Spleen (tissue), 7 donors: ENCODE measurements around the gene ZNF598.

Experiments used
- CTCF ChIP-seq, 11 experiments: fragments of 200-600 bp in 7 of 11; fragments of 450-650 bp in 4 of 11; sonication (generic) in 4 of 11; IDR thresholded peaks in 8 of 11; conservative IDR thresholded peaks in 3 of 11; 1 replicate in 7 of 11; 2 replicates in 4 of 11; pipeline versions ENCODE4 v1.4.0 to v1.8.0; 2016 to 2021; ENCODE audit warnings: antibody characterized with exemption in 11 of 11, inconsistent platforms in 4 of 11, mild to moderate bottlenecking in 1 of 11
- POLR2A ChIP-seq, 3 donors: fragments of 450-650 bp; IDR thresholded peaks; one replicate each; pipeline ENCODE4 v1.5.1; 2017; ENCODE audit warnings: antibody characterized with exemption in 3 of 3, mild to moderate bottlenecking in 1 of 3
- donor health status: DM: no; HTN: no; CAD: no; lungs with moderate emphysema.
- donor health status: DM: no; HTN: no; CAD: no.
- donor health status: DM: no; HTN: no; CAD: no.

- TF ChIP-seq CTCF (IDR thresholded peaks at IDR 0.05 in 8 of 11, conservative IDR thresholded peaks at IDR 0.05 in 3 of 11) (no peak), POLR2A (IDR thresholded peaks at IDR 0.05) (no peak)
Observed at GRCh38 chr16:2044541-2044940, 34.9 kb upstream of the ZNF598 start.
